Erythroblast (primary cell): Measurements from ENCODE around the gene TMEM181.

Source experiments
- GATA1 ChIP-seq: IDR thresholded peaks from 2 replicates; pipeline ENCODE4 v1.6.1; 2011; ENCODE audit warnings: low read depth, mild to moderate bottlenecking, control low read depth, low read length, moderate library complexity
- POLR2A ChIP-seq: IDR thresholded peaks from 2 replicates; pipeline ENCODE4 v1.6.1; 2011; ENCODE audit warnings: mild to moderate bottlenecking, low read length

GRCh38 chr6:158655569-158656450 lies 95.9 kb downstream of the TMEM181 start:
- TF ChIP-seq POLR2A: no peak
- TF ChIP-seq GATA1: no peak
